Astrocyte (in vitro differentiated cells and primary cell): Measurements from ENCODE around the gene TWIST2. TPM values are rescaled to one million over a fixed set of nuclear protein-coding genes. Genes with fewer than 3 reads are reported as not detected.

Experiments used
- DNase-seq: peaks from one replicate; pipeline ENCODE4 v3.0.0-alpha.2; 2010; ENCODE audit warnings: low read depth
- FAIRE-seq: peaks from 2 replicates; lab custom pipeline; 2011; peaks lifted over from hg19 to GRCh38; lab: Jason Lieb, UNC
- H2AFZ ChIP-seq: 2 replicates; pipeline ENCODE4 v1.6.0; 2012; ENCODE audit warnings: low read depth, low read length, inconsistent platforms
- H3K27ac ChIP-seq: 2 replicates; pipeline ENCODE4 v1.5.1; 2011; ENCODE audit warnings: low read depth, low read length, inconsistent platforms
- H3K27me3 ChIP-seq: 2 replicates; pipeline ENCODE4 v1.6.0; 2011; ENCODE audit warnings: low read length, inconsistent platforms; ENCODE audit not compliant: insufficient read depth
- H3K36me3 ChIP-seq: 2 replicates; pipeline ENCODE4 v1.5.1; 2011; ENCODE audit warnings: low read length, inconsistent platforms; ENCODE audit not compliant: insufficient read depth
- H3K4me1 ChIP-seq: 2 replicates; pipeline ENCODE4 v1.5.1; 2011; ENCODE audit warnings: low read length, inconsistent platforms; ENCODE audit not compliant: insufficient read depth
- H3K4me2 ChIP-seq: 2 replicates; pipeline ENCODE4 v1.6.0; 2012; ENCODE audit warnings: low read length, inconsistent platforms
- H3K4me3 ChIP-seq: 2 replicates; pipeline ENCODE4 v1.5.1; 2011; ENCODE audit warnings: low read depth, mild to moderate bottlenecking, low read length, inconsistent platforms; ENCODE audit not compliant: insufficient read depth
- H3K79me2 ChIP-seq: 2 replicates; pipeline ENCODE4 v1.6.0; 2012; ENCODE audit warnings: mild to moderate bottlenecking, low read length, inconsistent platforms; ENCODE audit not compliant: insufficient read depth
- H3K9ac ChIP-seq: 2 replicates; pipeline ENCODE4 v1.6.0; 2012; ENCODE audit warnings: mild to moderate bottlenecking, low read length, inconsistent platforms
- H3K9me3 ChIP-seq: 2 replicates; pipeline ENCODE4 v1.5.1; 2012; ENCODE audit warnings: low read depth, mild to moderate bottlenecking, low read length, inconsistent platforms; ENCODE audit not compliant: insufficient read depth
- H4K20me1 ChIP-seq: 2 replicates; pipeline ENCODE4 v1.6.0; 2012; ENCODE audit warnings: low read length, inconsistent platforms; ENCODE audit not compliant: insufficient read depth
- H3K27ac Mint-ChIP-seq: one replicate; pipeline ENCODE4 v1.8.0; 2021; ENCODE audit warnings: mild to moderate bottlenecking, mixed read lengths; ENCODE audit not compliant: unreplicated experiment
- H3K27me3 Mint-ChIP-seq: one replicate; pipeline ENCODE4 v1.8.0; 2021; ENCODE audit warnings: low read depth, mixed read lengths; ENCODE audit not compliant: unreplicated experiment
- H3K36me3 Mint-ChIP-seq: one replicate; pipeline ENCODE4 v1.8.0; 2021; ENCODE audit warnings: low read depth, mixed read lengths; ENCODE audit not compliant: unreplicated experiment
- H3K4me1 Mint-ChIP-seq: one replicate; pipeline ENCODE4 v1.8.0; 2021; ENCODE audit warnings: low read depth, mixed read lengths; ENCODE audit not compliant: unreplicated experiment
- H3K4me3 Mint-ChIP-seq: one replicate; pipeline ENCODE4 v1.8.0; 2021; ENCODE audit warnings: mild to moderate bottlenecking, moderate library complexity, mixed read lengths; ENCODE audit not compliant: unreplicated experiment
- H3K9me3 Mint-ChIP-seq: one replicate; pipeline ENCODE4 v1.8.0; 2021; ENCODE audit warnings: mild to moderate bottlenecking, mixed read lengths; ENCODE audit not compliant: unreplicated experiment
- EZH2 ChIP-seq: IDR thresholded peaks from 2 replicates; pipeline ENCODE4 v1.6.1; 2012; ENCODE audit warnings: mild to moderate bottlenecking, low read length, inconsistent platforms; ENCODE audit not compliant: insufficient read depth
- total RNA-seq: library from RNA; stranded (reverse); gene quantifications from 2 replicates; pipeline ENCODE4 v1.2.1, GENCODE V29; 2021
- TF ChIP-seq, protein P1 (sequence below): IDR thresholded peaks from 2 replicates; pipeline ENCODE4 v1.5.1; 2011; ENCODE audit warnings: low read depth, mild to moderate bottlenecking, inconsistent platforms, low read length, moderate library complexity; ENCODE audit not compliant: insufficient read depth

TWIST2 gene
- total RNA-seq, 1 donor from 2014 or later = 3.2 TPM

DNA sequence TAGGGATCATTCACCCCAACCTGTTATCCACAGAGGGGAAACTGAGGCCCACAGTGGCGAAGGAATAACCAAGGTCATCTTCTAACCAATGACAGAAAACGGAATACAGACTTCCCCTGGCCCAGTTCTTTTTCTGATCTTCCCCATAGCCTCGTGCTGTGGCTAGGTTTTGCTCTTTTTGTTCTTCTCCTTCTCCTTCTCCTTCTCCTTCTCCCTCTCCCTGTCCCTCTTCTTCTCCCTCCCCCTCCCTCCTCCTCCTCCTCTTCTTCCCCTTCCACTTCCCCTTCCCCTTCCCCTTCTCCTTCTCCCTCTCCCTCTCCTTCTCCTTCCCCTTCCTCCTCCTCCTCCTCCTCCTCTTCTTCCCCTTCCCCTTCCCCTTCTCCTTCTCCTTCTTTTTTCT, 12.9 kb upstream of the TWIST2 start:
- Mint-ChIP-seq H3K36me3 (no peaks in the 10 kb centered on the region), H3K4me3 (no peak overlapping the region), H3K4me1 (no peaks in the 10 kb centered on the region), H3K27me3 (peaks cover 66% of the 10 kb centered on the region), H3K9me3 (peaks cover 2% of the 10 kb centered on the region), H3K27ac (no peak overlapping the region)
- Histone ChIP-seq H3K4me3 (no peak overlapping the region), H3K27me3 (peaks cover 21% of the 10 kb centered on the region), H3K79me2 (no peaks in the 10 kb centered on the region), H3K4me1 (no peaks in the 10 kb centered on the region), H3K27ac (no peak overlapping the region), H3K4me2 (no peak overlapping the region), H2AFZ (no peak overlapping the region), H4K20me1 (no peaks in the 10 kb centered on the region), H3K36me3 (no peaks in the 10 kb centered on the region), H3K9me3 (peaks cover 2% of the 10 kb centered on the region), H3K9ac (no peak overlapping the region)
- no peak for TF ChIP-seq EZH2
- TF ChIP-seq, protein P1, sequence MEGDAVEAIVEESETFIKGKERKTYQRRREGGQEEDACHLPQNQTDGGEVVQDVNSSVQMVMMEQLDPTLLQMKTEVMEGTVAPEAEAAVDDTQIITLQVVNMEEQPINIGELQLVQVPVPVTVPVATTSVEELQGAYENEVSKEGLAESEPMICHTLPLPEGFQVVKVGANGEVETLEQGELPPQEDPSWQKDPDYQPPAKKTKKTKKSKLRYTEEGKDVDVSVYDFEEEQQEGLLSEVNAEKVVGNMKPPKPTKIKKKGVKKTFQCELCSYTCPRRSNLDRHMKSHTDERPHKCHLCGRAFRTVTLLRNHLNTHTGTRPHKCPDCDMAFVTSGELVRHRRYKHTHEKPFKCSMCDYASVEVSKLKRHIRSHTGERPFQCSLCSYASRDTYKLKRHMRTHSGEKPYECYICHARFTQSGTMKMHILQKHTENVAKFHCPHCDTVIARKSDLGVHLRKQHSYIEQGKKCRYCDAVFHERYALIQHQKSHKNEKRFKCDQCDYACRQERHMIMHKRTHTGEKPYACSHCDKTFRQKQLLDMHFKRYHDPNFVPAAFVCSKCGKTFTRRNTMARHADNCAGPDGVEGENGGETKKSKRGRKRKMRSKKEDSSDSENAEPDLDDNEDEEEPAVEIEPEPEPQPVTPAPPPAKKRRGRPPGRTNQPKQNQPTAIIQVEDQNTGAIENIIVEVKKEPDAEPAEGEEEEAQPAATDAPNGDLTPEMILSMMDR = no peak
- DNase-seq (no peak), FAIRE-seq (no peak)

DNA sequence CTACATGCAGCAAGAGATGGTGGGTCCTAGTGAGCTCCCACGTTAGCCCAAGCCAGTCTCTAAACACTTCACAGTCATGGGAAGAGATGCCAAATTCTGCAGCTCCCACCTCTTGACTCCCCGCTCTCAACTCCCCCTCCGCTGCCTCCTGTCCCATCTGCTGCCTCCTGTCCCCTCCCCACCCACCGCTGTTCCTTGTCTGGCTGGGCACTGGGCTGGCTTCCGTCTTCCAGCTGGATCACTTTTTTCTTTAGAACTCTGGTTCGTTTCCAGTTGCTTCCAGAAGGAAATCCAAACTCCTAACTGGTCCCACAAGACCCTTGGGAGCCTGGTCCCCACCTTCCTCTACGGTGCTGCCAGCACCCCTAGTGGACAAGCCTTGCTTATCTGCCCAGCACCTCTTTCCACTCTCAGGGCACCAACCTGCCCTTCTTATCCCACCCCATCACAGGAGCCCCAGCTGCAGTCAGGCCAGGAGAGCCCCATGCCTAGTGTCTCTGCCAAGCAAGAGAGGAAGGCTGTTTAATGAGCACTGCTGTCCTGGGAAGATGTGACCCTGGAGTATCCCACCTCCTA, 12.1 kb upstream of the TWIST2 start:
- Histone ChIP-seq H3K27ac (no peak overlapping the region), H4K20me1 (no peaks in the 10 kb centered on the region), H3K27me3 (peaks cover 19% of the 10 kb centered on the region), H3K9me3 (peaks cover 2% of the 10 kb centered on the region), H3K9ac (no peak overlapping the region), H3K4me2 (no peak overlapping the region), H2AFZ (no peak overlapping the region), H3K4me1 (no peaks in the 10 kb centered on the region), H3K36me3 (no peaks in the 10 kb centered on the region), H3K4me3 (no peak overlapping the region), H3K79me2 (no peaks in the 10 kb centered on the region)
- DNase-seq (no peak), FAIRE-seq (no peak)
- Mint-ChIP-seq H3K9me3 (peaks cover 2% of the 10 kb centered on the region), H3K27me3 (peaks cover 65% of the 10 kb centered on the region), H3K27ac (no peak overlapping the region), H3K36me3 (no peaks in the 10 kb centered on the region), H3K4me3 (no peak overlapping the region), H3K4me1 (no peaks in the 10 kb centered on the region)
- TF ChIP-seq, protein P1 = no peak
- no peak for TF ChIP-seq EZH2

DNA sequence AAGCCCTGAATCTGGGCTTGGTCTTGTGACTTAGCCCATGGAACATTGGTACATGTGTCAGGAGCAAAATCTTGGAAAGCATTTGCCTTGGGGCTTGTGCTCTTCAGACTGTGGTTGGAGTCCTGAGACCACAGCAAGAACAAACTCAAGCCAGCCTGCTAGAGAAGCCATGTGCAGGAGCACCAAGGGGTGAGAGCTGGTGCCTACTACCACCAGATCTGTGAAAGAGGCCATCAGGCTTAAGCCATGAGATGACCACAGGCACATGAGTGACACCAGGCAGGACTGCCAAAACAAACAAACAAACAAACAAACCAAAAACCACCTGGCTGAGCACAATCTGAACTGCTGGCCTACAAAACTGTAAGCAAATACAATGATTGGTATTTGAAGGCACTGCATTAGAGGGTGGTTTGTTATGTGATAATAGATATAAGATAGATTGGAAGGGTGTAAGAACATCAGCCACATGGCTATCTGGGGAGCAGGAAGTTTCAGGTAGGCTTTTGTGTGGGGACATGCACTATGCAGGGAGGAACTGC, 9.0 kb upstream of the TWIST2 start:
- H3K4me3 Mint-ChIP-seq = no peak overlapping the region
- no peaks in the 10 kb centered on the region for H3K9me3 Mint-ChIP-seq
- no peaks in the 10 kb centered on the region for H4K20me1 ChIP-seq
- H3K36me3 ChIP-seq = no peaks in the 10 kb centered on the region
- DNase-seq = no peak
- no peak overlapping the region for H3K27ac ChIP-seq
- H3K27me3 ChIP-seq = peaks cover 3% of the 10 kb centered on the region
- H3K27me3 Mint-ChIP-seq = peaks cover 46% of the 10 kb centered on the region
- H3K4me2 ChIP-seq = no peak overlapping the region
- no peak overlapping the region for H3K9ac ChIP-seq
- FAIRE-seq = no peak
- TF ChIP-seq EZH2 = no peak
- TF ChIP-seq, protein P1 = no peak
- H3K27ac Mint-ChIP-seq = no peak overlapping the region
- H3K9me3 ChIP-seq = peaks cover 2% of the 10 kb centered on the region
- no peaks in the 10 kb centered on the region for H3K4me1 ChIP-seq
- no peak overlapping the region for H2AFZ ChIP-seq
- no peaks in the 10 kb centered on the region for H3K36me3 Mint-ChIP-seq
- H3K4me3 ChIP-seq = no peak overlapping the region
- H3K79me2 ChIP-seq = no peaks in the 10 kb centered on the region
- H3K4me1 Mint-ChIP-seq = no peaks in the 10 kb centered on the region
